UCSD-AML1 (cell line): ENCODE data around the gene ARMC5.
"Not testable (repeated sequence)": the region's sequence is repeated elsewhere in the genome, so short reads cannot be mapped to it uniquely, and the experiment has no call there.

ENCODE experiments used
- DNase-seq: peaks from one replicate; lab custom pipeline; 2025; ENCODE audit not compliant: unreplicated experiment; lab: John Stamatoyannopoulos, UW

ARMC5 gene

GRCh38 chr16:31476303-31477219 lies 17.3 kb downstream of the ARMC5 start:
- DNase-seq = no peak

- DNase-seq = no peak
These were observed 18.2 kb downstream of the ARMC5 start for GRCh38 chr16:31477220-31478216.

GRCh38 chr16:31478956-31479355 lies 19.7 kb downstream of the ARMC5 start:
- no peak for DNase-seq

GRCh38 chr16:31479751-31480150 lies 20.4 kb downstream of the ARMC5 start:
- DNase-seq = no peak

GRCh38 chr16:31480851-31481536 lies 21.7 kb downstream of the ARMC5 start:
- DNase-seq = peak; percentile 65

- DNase-seq = no peak
These were observed 23.8 kb downstream of the ARMC5 start, which contains the start of gene SLC5A2 for GRCh38 chr16:31483081-31483480. Gene SLC5A2, plus strand, starts transcription at chr16:31483123. Its CDS starts 14 bp downstream, at chr16:31483137.

- not testable (repeated sequence) for DNase-seq
These were observed 24.7 kb downstream of the ARMC5 start for GRCh38 chr16:31484048-31484447.

- peak; percentile 61 for DNase-seq
These were observed 25.3 kb downstream of the ARMC5 start for GRCh38 chr16:31484491-31485171.

GRCh38 chr16:31485571-31485970 lies 26.3 kb downstream of the ARMC5 start:
- DNase-seq = no peak

- no peak for DNase-seq
These were observed 26.7 kb downstream of the ARMC5 start for GRCh38 chr16:31486045-31486444.

- DNase-seq = no peak
These were observed 27.9 kb downstream of the ARMC5 start for GRCh38 chr16:31487071-31487719.

GRCh38 chr16:31487720-31488467 lies 28.6 kb downstream of the ARMC5 start:
- no peak for DNase-seq

GRCh38 chr16:31488468-31489297 lies 29.4 kb downstream of the ARMC5 start:
- DNase-seq = no peak

- DNase-seq = no peak
These were observed 29.9 kb downstream of the ARMC5 start for GRCh38 chr16:31489298-31489564.

- DNase-seq = no peak
These were observed 30.6 kb downstream of the ARMC5 start for GRCh38 chr16:31489616-31490584.

- no peak for DNase-seq
These were observed 32.6 kb downstream of the ARMC5 start for GRCh38 chr16:31491778-31492418.
